H1 (cell line): ENCODE results near the gene AKIRIN2. TPM values are rescaled to one million over a fixed set of nuclear protein-coding genes. Genes with fewer than 3 reads are reported as not detected.

Experiments used
- CTCF ChIA-PET: fragments of 300-600 bp; sonication (Branson Sonifier 250); formaldehyde crosslinking; loops from one replicate; lab custom pipeline; 2021; ENCODE audit not compliant: partially characterized antibody; lab: Charles Lee
- POLR2A ChIA-PET: fragments of 300-600 bp; sonication (Branson Sonifier 250); formaldehyde crosslinking; loops from one replicate; lab custom pipeline; 2021; ENCODE audit warnings: inconsistent platforms; ENCODE audit not compliant: partially characterized antibody; lab: Charles Lee
- DNase-seq, 2 experiments: peaks; one replicate each; pipeline versions ENCODE4 v3.0.0 to v3.0.0-alpha.2; 2010 to 2022; ENCODE audit warnings: low spot score in 2 of 2, low read depth in 1 of 2, mixed read lengths in 1 of 2
- FAIRE-seq: peaks from 2 replicates; lab custom pipeline; 2011; peaks lifted over from hg19 to GRCh38; lab: Jason Lieb, UNC
- H2AFZ ChIP-seq: 2 replicates; pipeline ENCODE4 v1.8.1; 2012; ENCODE audit warnings: low read length, inconsistent platforms
- H2AK5ac ChIP-seq: 2 replicates; pipeline ENCODE4 v1.6.1; 2013; ENCODE audit warnings: low read depth, low read length
- H2BK120ac ChIP-seq: replicated peaks from 2 replicates; pipeline ENCODE3; 2013; ENCODE audit warnings: low read depth, low read length, inconsistent platforms
- H2BK12ac ChIP-seq: 2 replicates; pipeline ENCODE4 v1.6.1; 2013; ENCODE audit warnings: low read depth, low read length
- H2BK15ac ChIP-seq: 2 replicates; pipeline ENCODE4 v1.6.1; 2013; ENCODE audit warnings: low read length
- H2BK20ac ChIP-seq: 2 replicates; pipeline ENCODE4 v1.6.1; 2013; ENCODE audit warnings: low read length
- H2BK5ac ChIP-seq: 2 replicates; pipeline ENCODE4 v1.6.1; 2013; ENCODE audit warnings: low read depth, low read length
- H3K14ac ChIP-seq: 2 replicates; pipeline ENCODE4 v1.6.1; 2013; ENCODE audit warnings: inconsistent platforms; ENCODE audit not compliant: insufficient read length
- H3K18ac ChIP-seq: 2 replicates; pipeline ENCODE4 v1.6.1; 2013; ENCODE audit warnings: low read length; ENCODE audit errors: extremely low read depth
- H3K23ac ChIP-seq: 2 replicates; pipeline ENCODE4 v1.6.1; 2013; ENCODE audit warnings: inconsistent platforms; ENCODE audit not compliant: insufficient read length
- H3K23me2 ChIP-seq: 2 replicates; pipeline ENCODE4 v1.6.1; 2013; ENCODE audit warnings: low read depth, low read length
- H3K27ac ChIP-seq: 2 replicates; pipeline ENCODE4 v1.6.1; 2011; ENCODE audit warnings: low read depth, low read length, inconsistent platforms
- H3K27me3 ChIP-seq, 4 experiments: replicated peaks in 1 of 4; 1 replicate in 1 of 4; 2 replicates in 3 of 4; pipeline versions ENCODE4 v1.6.1 to v1.8.1; 2011 to 2013; ENCODE audit warnings: low read length in 3 of 4, mild to moderate bottlenecking in 3 of 4, inconsistent platforms in 2 of 4, mixed read lengths in 2 of 4, moderate library complexity in 1 of 4; ENCODE audit not compliant: control insufficient read depth in 3 of 4, insufficient read depth in 3 of 4; ENCODE audit errors: extremely low read depth in 1 of 4
- H3K36me3 ChIP-seq, 4 experiments: 2 replicates each; pipeline versions ENCODE4 v1.6.1 to v1.8.1; 2011 to 2013; ENCODE audit warnings: mild to moderate bottlenecking in 4 of 4, low read length in 3 of 4, moderate library complexity in 2 of 4, control low read depth in 1 of 4, inconsistent platforms in 1 of 4; ENCODE audit not compliant: insufficient read depth in 4 of 4, control insufficient read depth in 2 of 4
- H3K4ac ChIP-seq: replicated peaks from 2 replicates; pipeline ENCODE3; 2013; ENCODE audit warnings: low read length, low read depth, mixed read lengths, inconsistent platforms; ENCODE audit not compliant: insufficient read length
- H3K4me1 ChIP-seq, 4 experiments: replicated peaks in 1 of 4; 1 replicate in 1 of 4; 2 replicates in 3 of 4; pipeline versions ENCODE4 v1.6.1 to v1.8.1; 2011 to 2013; ENCODE audit warnings: low read length in 3 of 4, inconsistent platforms in 2 of 4, mixed read lengths in 1 of 4; ENCODE audit not compliant: insufficient read depth in 4 of 4, control insufficient read depth in 3 of 4
- H3K4me2 ChIP-seq, 2 experiments: 2 replicates each; pipeline versions ENCODE4 v1.6.1 to v1.8.1; 2011 to 2013; ENCODE audit warnings: low read depth in 2 of 2, low read length in 2 of 2, control low read depth in 1 of 2, inconsistent platforms in 1 of 2, mild to moderate bottlenecking in 1 of 2; ENCODE audit not compliant: insufficient read depth in 1 of 2
- H3K4me3 ChIP-seq, 4 experiments: fragments of 200-600, 300-600 bp in 1 of 4; sonication (generic), shearing (Covaris generic), sonication (Bioruptor Twin) in 1 of 4; 2 replicates each; pipeline versions ENCODE4 v1.5.1 to v1.8.1; 2011 to 2016; ENCODE audit warnings: low read length in 4 of 4, low read depth in 3 of 4, control low read depth in 2 of 4, inconsistent platforms in 2 of 4, mild to moderate bottlenecking in 2 of 4, mixed read lengths in 1 of 4, moderate library complexity in 1 of 4; ENCODE audit not compliant: insufficient read depth in 2 of 4; ENCODE audit errors: extremely low read depth in 1 of 4
- H3K56ac ChIP-seq: replicated peaks from 2 replicates; pipeline ENCODE3; 2013; ENCODE audit warnings: low read depth, mild to moderate bottlenecking, mixed read lengths, low read length, inconsistent platforms; ENCODE audit not compliant: insufficient read length
- H3K79me1 ChIP-seq: 2 replicates; pipeline ENCODE4 v1.6.1; 2013; ENCODE audit warnings: low read depth, low read length, control low read depth
- H3K79me2 ChIP-seq, 2 experiments: 2 replicates each; pipeline versions ENCODE4 v1.6.1 to v1.8.1; 2012 to 2013; ENCODE audit warnings: low read length in 2 of 2, mild to moderate bottlenecking in 2 of 2, inconsistent platforms in 1 of 2; ENCODE audit not compliant: insufficient read depth in 2 of 2, control insufficient read depth in 1 of 2
- H3K9ac ChIP-seq, 4 experiments: replicated peaks in 1 of 4; 1 replicate in 1 of 4; 2 replicates in 3 of 4; pipeline versions ENCODE4 v1.6.1 to v1.8.1; 2011 to 2013; ENCODE audit warnings: low read depth in 3 of 4, low read length in 3 of 4, control low read depth in 2 of 4, mild to moderate bottlenecking in 2 of 4, moderate library complexity in 2 of 4, inconsistent platforms in 1 of 4; ENCODE audit errors: extremely low read depth in 1 of 4
- H3K9me3 ChIP-seq, 2 experiments: 2 replicates each; pipeline versions ENCODE4 v1.6.1 to v1.8.1; 2012 to 2013; ENCODE audit warnings: mild to moderate bottlenecking in 2 of 2, moderate library complexity in 2 of 2, control low read depth in 1 of 2, inconsistent platforms in 1 of 2, low read depth in 1 of 2, low read length in 1 of 2, mixed read lengths in 1 of 2; ENCODE audit not compliant: insufficient read depth in 2 of 2
- H4K20me1 ChIP-seq, 2 experiments: replicated peaks in 1 of 2; 2 replicates each; pipeline versions ENCODE3 to v1.8.1; 2011 to 2013; ENCODE audit warnings: inconsistent platforms in 2 of 2, low read length in 2 of 2, mild to moderate bottlenecking in 1 of 2; ENCODE audit not compliant: insufficient read depth in 2 of 2, control insufficient read depth in 1 of 2
- H4K5ac ChIP-seq: 2 replicates; pipeline ENCODE4 v1.6.1; 2013; ENCODE audit warnings: low read length, low read depth, mixed read lengths, inconsistent platforms; ENCODE audit not compliant: insufficient read length
- H4K8ac ChIP-seq: 2 replicates; pipeline ENCODE4 v1.8.0; 2013; ENCODE audit warnings: mild to moderate bottlenecking, moderate library complexity, low read length, inconsistent platforms; ENCODE audit not compliant: insufficient read depth; ENCODE audit errors: extremely low read depth
- H4K91ac ChIP-seq: replicated peaks from 2 replicates; pipeline ENCODE3; 2013; ENCODE audit warnings: low read length, mixed read lengths, inconsistent platforms; ENCODE audit not compliant: insufficient read length
- EGR1 ChIP-seq: IDR thresholded peaks from 2 replicates; pipeline ENCODE4 v1.6.1; 2011; ENCODE audit warnings: low read depth, low read length, borderline replicate concordance
- GTF2F1 ChIP-seq: IDR thresholded peaks from 2 replicates; pipeline ENCODE4 v1.6.1; 2012; ENCODE audit warnings: low read depth, low read length, improper control_type of control experiment, borderline replicate concordance
- JUN ChIP-seq: IDR thresholded peaks from 2 replicates; pipeline ENCODE4 v1.6.1; 2011; ENCODE audit warnings: low read depth, mild to moderate bottlenecking, improper control_type of control experiment, low read length
- PHF8 ChIP-seq: fragments of 200-600 bp; sonication (generic); conservative IDR thresholded peaks from 2 replicates; pipeline ENCODE4 v1.7.1; 2012; ENCODE audit warnings: low read depth, mild to moderate bottlenecking, inconsistent platforms, low read length, moderate library complexity
- POLR2A ChIP-seq, 2 experiments: IDR thresholded peaks; 1 replicate in 1 of 2; 2 replicates in 1 of 2; pipeline ENCODE4 v1.6.1; 2011; ENCODE audit warnings: low read depth in 2 of 2, low read length in 2 of 2, mild to moderate bottlenecking in 2 of 2; ENCODE audit errors: control extremely low read depth in 1 of 2
- RFX5 ChIP-seq: IDR thresholded peaks from 2 replicates; pipeline ENCODE4 v1.6.1; 2011; ENCODE audit warnings: low read depth, low read length, improper control_type of control experiment, borderline replicate concordance
- RNF2 ChIP-seq: fragments of 200-900, 300-1000 bp; sonication (generic); IDR thresholded peaks from 2 replicates; pipeline ENCODE4 v1.7.1; 2016; ENCODE audit warnings: borderline replicate concordance, low read depth, mild to moderate bottlenecking, antibody characterized with exemption, low read length; ENCODE audit not compliant: poor library complexity, severe bottlenecking; ENCODE audit errors: missing control alignments
- SIN3A ChIP-seq, 2 experiments: IDR thresholded peaks in 1 of 2; conservative IDR thresholded peaks in 1 of 2; 2 replicates each; pipeline ENCODE4 v1.6.1; 2011 to 2012; ENCODE audit warnings: low read length in 2 of 2, improper control_type of control experiment in 1 of 2, low read depth in 1 of 2, mild to moderate bottlenecking in 1 of 2
- SP2 ChIP-seq: IDR thresholded peaks from 2 replicates; pipeline ENCODE4 v1.6.1; 2012; ENCODE audit warnings: mild to moderate bottlenecking, low read length, inconsistent platforms
- TAF7 ChIP-seq: optimal IDR thresholded peaks from 2 replicates; pipeline ENCODE3; 2011; ENCODE audit warnings: low read depth, mild to moderate bottlenecking, inconsistent platforms, low read length, moderate library complexity, borderline replicate concordance
- TCF12 ChIP-seq: IDR thresholded peaks from 2 replicates; pipeline ENCODE4 v1.6.1; 2011; ENCODE audit warnings: low read depth, mild to moderate bottlenecking, low read length
- WGBS, 2 experiments: shearing (Covaris generic) in 1 of 2; methylation state at CpG; one replicate each; pipeline versions ENCODE4 v1.1.6 to v1.1.7; 2013 to 2015; ENCODE audit warnings: low lambda C conversion rate in 2 of 2, mixed read lengths in 2 of 2, inconsistent platforms in 1 of 2, low coverage in 1 of 2, missing lambda C conversion rate in 1 of 2; ENCODE audit not compliant: insufficient replicate concordance in 2 of 2, insufficient coverage in 1 of 2, insufficient read length in 1 of 2; ENCODE audit errors: extremely low coverage in 1 of 2, missing lambda C conversion rate in 1 of 2; 5-methylcytosine and 5-hydroxymethylcytosine counted together
- polyA plus RNA-seq, 7 experiments: library from polyadenylated mRNA; depleted of rRNA in 3 of 7; stranded (reverse) in 5 of 7; unstranded in 2 of 7; fragments of >200 nt in 5 of 7; fragments of 200-250 nt in 2 of 7; gene quantifications; 1 replicate in 5 of 7; 2 replicates in 1 of 7; 4 replicates in 1 of 7; pipeline versions ENCODE4 v1.2.1 to v1.2.3, GENCODE V29; 2011 to 2013; ENCODE audit warnings: missing spikeins in 2 of 7, mixed read lengths in 2 of 7
- total RNA-seq: library from RNA; stranded (reverse); fragmentation: NEBNext Ultra II Directional; extraction: Animal tissue kit (Norgen Biotek cat#: 25700); gene quantifications from 2 replicates; pipeline ENCODE4 v1.2.1, GENCODE V29; 2021
- TF ChIP-seq, protein P1 (sequence below): IDR thresholded peaks from 2 replicates; pipeline ENCODE4 v1.6.1; 2012; ENCODE audit warnings: low read length, inconsistent platforms

AKIRIN2 gene
- total and polyA plus RNA-seq, 2 of the 8 experiments (the other 6 are each of a cell fraction or from before 2014, with no cell fraction given) = 35.6 to 75.3 TPM

- Histone ChIP-seq H3K18ac (no peak overlapping the region), H3K9ac (no peak overlapping the region), H3K27me3 (no peaks in the 10 kb centered on the region), H3K27ac (no peak overlapping the region), H3K79me2 (no peaks in the 10 kb centered on the region), H3K9me3 (no peaks in the 10 kb centered on the region), H4K20me1 (peaks cover 0 to 3% of the 10 kb centered on the region in 2 experiments), H2BK5ac (no peak overlapping the region), H2BK12ac (no peak overlapping the region), H3K4me1 (no peaks in the 10 kb centered on the region), H3K79me1 (no peaks in the 10 kb centered on the region), H4K5ac (no peak overlapping the region), H2AK5ac (no peak overlapping the region), H2BK15ac (no peak overlapping the region), H3K4ac (no peak overlapping the region), H3K36me3 (peaks cover 0 to 33% (median 16%) of the 10 kb centered on the region in 4 experiments), H2BK20ac (no peak overlapping the region), H4K8ac (no peak overlapping the region), H3K23me2 (no peaks in the 10 kb centered on the region), H2BK120ac (no peak overlapping the region), H3K4me3 (no peak overlapping the region), H4K91ac (no peak overlapping the region), H3K23ac (no peak overlapping the region), H2AFZ (no peak overlapping the region), H3K14ac (no peak overlapping the region), H3K4me2 (no peak overlapping the region), H3K56ac (no peak overlapping the region)
- ChIA-PET POLR2A (interaction anchor here (0.7 to 1.1 kb wide), 4 partner anchors 9 to 62 kb away, joined by 3 to 5 read pairs (median 3); partner anchors contain the start of genes ORC3 and RARS2), CTCF (interaction anchor here (1.4 kb wide), 1 partner anchor 9 kb away, joined by 4 read pairs; no protein-coding TSS in a partner anchor)
- FAIRE-seq (no peak), DNase-seq (no peak)
- WGBS, 2 experiments = 92% methylated on average over 1 of the region's 1 CpG; no CpG with 5 or more reads in 1 of the 2 experiments
- TF ChIP-seq TCF12 = no peak
- TF ChIP-seq SIN3A (conservative IDR thresholded peaks at IDR 0.05 in 1 of 2, IDR thresholded peaks at IDR 0.05 in 1 of 2; ENCODE audit: low read depth in 1 of 2, low read length in 2 of 2) = no peak
- TF ChIP-seq POLR2A (IDR thresholded peaks at IDR 0.05; ENCODE audit: control extremely low read depth in 1 of 2, low read depth in 2 of 2, low read length in 2 of 2) = no peak
- TF ChIP-seq TAF7 = no peak
- TF ChIP-seq, protein P1, sequence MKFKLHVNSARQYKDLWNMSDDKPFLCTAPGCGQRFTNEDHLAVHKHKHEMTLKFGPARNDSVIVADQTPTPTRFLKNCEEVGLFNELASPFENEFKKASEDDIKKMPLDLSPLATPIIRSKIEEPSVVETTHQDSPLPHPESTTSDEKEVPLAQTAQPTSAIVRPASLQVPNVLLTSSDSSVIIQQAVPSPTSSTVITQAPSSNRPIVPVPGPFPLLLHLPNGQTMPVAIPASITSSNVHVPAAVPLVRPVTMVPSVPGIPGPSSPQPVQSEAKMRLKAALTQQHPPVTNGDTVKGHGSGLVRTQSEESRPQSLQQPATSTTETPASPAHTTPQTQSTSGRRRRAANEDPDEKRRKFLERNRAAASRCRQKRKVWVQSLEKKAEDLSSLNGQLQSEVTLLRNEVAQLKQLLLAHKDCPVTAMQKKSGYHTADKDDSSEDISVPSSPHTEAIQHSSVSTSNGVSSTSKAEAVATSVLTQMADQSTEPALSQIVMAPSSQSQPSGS = no peak
- TF ChIP-seq PHF8 = no peak
- no peak for TF ChIP-seq EGR1
- no peak for TF ChIP-seq RFX5
- TF ChIP-seq RNF2 = no peak
- no peak for TF ChIP-seq GTF2F1
- no peak for TF ChIP-seq JUN
- no peak for TF ChIP-seq SP2
Measured at GRCh38 chr6:87636315-87636714, 65.7 kb downstream of the AKIRIN2 start.
